Dermis blood vessel endothelial cell (primary cell): Measurements from ENCODE around the gene CAB39. TPM values are rescaled to one million over a fixed set of nuclear protein-coding genes. Genes with fewer than 3 reads are reported as not detected.
A peak's percentile ranks its signal among the peaks of the same experiment; 100 is the strongest.

Source experiments
- DNase-seq: peaks from one replicate; pipeline ENCODE4 v3.0.0; 2010
- total RNA-seq: library from RNA; depleted of rRNA; stranded (reverse); fragments of >200 nt; gene quantifications from 2 replicates; pipeline ENCODE4 v1.2.3, GENCODE V29; 2014

The CAB39 gene
- total RNA-seq, 1 donor from 2014 or later, result 71.0 TPM

GRCh38 chr2:230864605-230865306 is 152.1 kb downstream of the CAB39 start, which contains the start of gene ITM2C:
ITM2C (plus strand) TSS chr2:230864942; CDS start chr2:230865026, 84 bp downstream.
- peak; percentile 24 for DNase-seq

- no peak for DNase-seq
Measured at GRCh38 chr2:230865307-230865765, 152.7 kb downstream of the CAB39 start.

- DNase-seq, result peak; percentile 12
Measured at GRCh38 chr2:230865766-230866755, 153.4 kb downstream of the CAB39 start.

GRCh38 chr2:230866756-230867523 is 154.3 kb downstream of the CAB39 start:
- DNase-seq, result peak; percentile 33

GRCh38 chr2:230868161-230868946 is 155.7 kb downstream of the CAB39 start:
- DNase-seq, result no peak

- DNase-seq, result no peak
Measured at GRCh38 chr2:230868947-230869913, 156.6 kb downstream of the CAB39 start.

GRCh38 chr2:230869914-230870543 is 157.4 kb downstream of the CAB39 start:
- no peak for DNase-seq

Other genes with a start within 250 kb of the CAB39 start
- 38.7 and 69.9 TPM in 2 replicates for gene ITM2C, start 152.1 kb downstream of the CAB39 start, total RNA-seq
- gene GPR55, start 212.4 kb downstream of the CAB39 start, total RNA-seq, result not detected in 2 replicates